ENCODE data around the gene ISG20L2. TPM values are rescaled to one million over a fixed set of nuclear protein-coding genes. Genes with fewer than 3 reads are reported as not detected.
"Not testable (repeated sequence)": the region's sequence is repeated elsewhere in the genome, so short reads cannot be mapped to it uniquely, and the experiment has no call there.

Gene ISG20L2
- total RNA-seq, 5 donors from 2014 or later (not counting 1 experiment from before 2014, with no cell fraction given), result 35.3 to 63.7 (median 44.3) TPM

- Mint-ChIP-seq H3K27ac (no peak overlapping the region), H3K36me3 (peaks cover 17% of the 10 kb centered on the region), H3K4me1 (peaks cover 33 to 38% (median 33%) of the 10 kb centered on the region in 3 donors), H3K9me3 (no peaks in the 10 kb centered on the region), H3K27me3 (no peaks in the 10 kb centered on the region), H3K4me3 (no peak overlapping the region)
- peak in 1 of 4 experiments; percentile 1 for ATAC-seq (replicated peaks in 1 of 4)
- peaks cover 5 to 13% of the 10 kb centered on the region in 2 donors for H3K36me3 ChIP-seq (ENCODE audit: control insufficient read depth in 2 of 2, extremely low read depth in 1 of 2, insufficient read depth in 1 of 2, low read length in 1 of 2)
- H3K27ac ChIP-seq (ENCODE audit: low read length), result peak overlapping the region; percentile 97
- 13% methylated on average over 9 of the region's 14 CpGs for whole genome bisulfite sequencing (ENCODE audit: insufficient coverage)
- H3K4me1 ChIP-seq (ENCODE audit: control insufficient read depth in 1 of 2, extremely low read depth in 1 of 2, insufficient read depth in 2 of 2, low read length in 2 of 2), result peaks cover 18 to 36% of the 10 kb centered on the region in 2 experiments
- ChIA-PET POLR2A (interaction anchor here in 1 of 2 donors (1.0 to 1.4 kb wide), 3 partner anchors 26 to 40 kb away, joined by 3 to 10 read pairs (median 7); partner anchors contain the start of genes ISG20L2, METTL25B and MRPL24), CTCF (interaction anchor here in 1 of 2 donors (1.4 to 2.3 kb wide), 4 partner anchors 14 to 40 kb away, joined by 7 to 16 read pairs (median 12); partner anchors contain the start of genes HDGF, ISG20L2, METTL25B and MRPL24)
- H3K9me3 ChIP-seq, result no peaks in the 10 kb centered on the region
- no peaks in the 10 kb centered on the region for H3K27me3 ChIP-seq (replicated peaks in 1 of 2; ENCODE audit: control insufficient read depth in 2 of 2, extremely low read depth in 1 of 2, insufficient read depth in 2 of 2, low read length in 1 of 2)
- DNase-seq, result peak in 1 of 35 experiments; percentile 11
- H3K4me3 ChIP-seq (ENCODE audit: control insufficient read depth in 1 of 2, extremely low read depth in 1 of 2, low read length in 1 of 2), result peak overlapping the region; percentile 71 to 93
Observed at GRCh38 chr1:156766298-156767100, 37.9 kb upstream of the ISG20L2 start.

- Histone ChIP-seq H3K27me3 (replicated peaks in 1 of 2; ENCODE audit: control insufficient read depth in 2 of 2, extremely low read depth in 1 of 2, insufficient read depth in 2 of 2, low read length in 1 of 2) (no peaks in the 10 kb centered on the region), H3K27ac (ENCODE audit: low read length) (no peak overlapping the region), H3K4me3 (ENCODE audit: control insufficient read depth in 1 of 2, extremely low read depth in 1 of 2, low read length in 1 of 2) (no peak overlapping the region), H3K4me1 (ENCODE audit: control insufficient read depth in 1 of 2, extremely low read depth in 1 of 2, insufficient read depth in 2 of 2, low read length in 2 of 2) (peaks cover 18 to 29% of the 10 kb centered on the region in 2 experiments), H3K9me3 (no peaks in the 10 kb centered on the region), H3K36me3 (ENCODE audit: control insufficient read depth in 2 of 2, extremely low read depth in 1 of 2, insufficient read depth in 1 of 2, low read length in 1 of 2) (peaks cover 5 to 7% of the 10 kb centered on the region in 2 donors)
- H3K4me3 Mint-ChIP-seq, result no peak overlapping the region
- no peak for ATAC-seq (replicated peaks in 1 of 4)
- peaks cover 25 to 30% (median 25%) of the 10 kb centered on the region in 3 donors for H3K4me1 Mint-ChIP-seq
- DNase-seq, result no peak
- ChIA-PET POLR2A (no interaction called here), CTCF (interaction anchor here in 1 of 2 donors (0.7 to 2.3 kb wide), 2 partner anchors 37 to 40 kb away, joined by 4 to 7 read pairs; partner anchors contain the start of genes ISG20L2 and METTL25B)
- no peaks in the 10 kb centered on the region for H3K9me3 Mint-ChIP-seq
- WGBS (ENCODE audit: insufficient coverage), result 95% methylated on average over 4 of the region's 5 CpGs
- H3K36me3 Mint-ChIP-seq, result peaks cover 10% of the 10 kb centered on the region
- H3K27me3 Mint-ChIP-seq, result no peaks in the 10 kb centered on the region
- H3K27ac Mint-ChIP-seq, result no peak overlapping the region
Observed at GRCh38 chr1:156765666-156766065, 37.1 kb upstream of the ISG20L2 start.

GRCh38 chr1:156765136-156765535 lies 36.6 kb upstream of the ISG20L2 start:
- H3K9me3 ChIP-seq; POLR2A ChIA-PET; H3K36me3 Mint-ChIP-seq; H3K27ac ChIP-seq (ENCODE audit: low read length); DNase-seq; H3K27ac Mint-ChIP-seq; H3K36me3 ChIP-seq (ENCODE audit: control insufficient read depth in 2 of 2, extremely low read depth in 1 of 2, insufficient read depth in 1 of 2, low read length in 1 of 2); H3K4me3 Mint-ChIP-seq; ATAC-seq (replicated peaks in 1 of 4); H3K27me3 Mint-ChIP-seq; H3K27me3 ChIP-seq (replicated peaks in 1 of 2; ENCODE audit: control insufficient read depth in 2 of 2, extremely low read depth in 1 of 2, insufficient read depth in 2 of 2, low read length in 1 of 2); H3K9me3 Mint-ChIP-seq; H3K4me3 ChIP-seq (ENCODE audit: control insufficient read depth in 1 of 2, extremely low read depth in 1 of 2, low read length in 1 of 2): not testable (repeated sequence)
- 96% methylated on average over 9 of the region's 15 CpGs for WGBS (ENCODE audit: insufficient coverage)
- CTCF ChIA-PET, result interaction anchor here in 1 of 2 donors (0.7 kb wide), 1 partner anchor 39 kb away, joined by 4 read pairs; no protein-coding TSS in a partner anchor
- peaks cover 17 to 25% of the 10 kb centered on the region in 2 experiments for H3K4me1 ChIP-seq (ENCODE audit: control insufficient read depth in 1 of 2, extremely low read depth in 1 of 2, insufficient read depth in 2 of 2, low read length in 2 of 2)
- peaks cover 20 to 25% (median 20%) of the 10 kb centered on the region in 3 donors for H3K4me1 Mint-ChIP-seq

- H3K27ac Mint-ChIP-seq, result no peak overlapping the region
- H3K27me3 Mint-ChIP-seq, result no peaks in the 10 kb centered on the region
- DNase-seq (no peak), ATAC-seq (replicated peaks in 1 of 4) (no peak)
- H3K36me3 ChIP-seq (ENCODE audit: control insufficient read depth in 2 of 2, extremely low read depth in 1 of 2, insufficient read depth in 1 of 2, low read length in 1 of 2), result no peaks in the 10 kb centered on the region
- ChIA-PET POLR2A (no interaction called here), CTCF (no interaction called here)
- H3K9me3 ChIP-seq, result no peaks in the 10 kb centered on the region
- no peak overlapping the region for H3K4me3 Mint-ChIP-seq
- H3K27me3 ChIP-seq (replicated peaks in 1 of 2; ENCODE audit: control insufficient read depth in 2 of 2, extremely low read depth in 1 of 2, insufficient read depth in 2 of 2, low read length in 1 of 2), result no peaks in the 10 kb centered on the region
- peaks cover 0 to 5% (median 3%) of the 10 kb centered on the region in 3 donors for H3K4me1 Mint-ChIP-seq
- no peak overlapping the region for H3K27ac ChIP-seq (ENCODE audit: low read length)
- no peaks in the 10 kb centered on the region for H3K9me3 Mint-ChIP-seq
- no peaks in the 10 kb centered on the region for H3K4me1 ChIP-seq (ENCODE audit: control insufficient read depth in 1 of 2, extremely low read depth in 1 of 2, insufficient read depth in 2 of 2, low read length in 2 of 2)
- no peaks in the 10 kb centered on the region for H3K36me3 Mint-ChIP-seq
- H3K4me3 ChIP-seq (ENCODE audit: control insufficient read depth in 1 of 2, extremely low read depth in 1 of 2, low read length in 1 of 2), result no peak overlapping the region
- 73% methylated on average over 2 of the region's 4 CpGs for WGBS (ENCODE audit: insufficient coverage)
Observed at GRCh38 chr1:156760796-156761104, 32.2 kb upstream of the ISG20L2 start.

- Mint-ChIP-seq H3K4me1 (peaks cover 0 to 8% (median 6%) of the 10 kb centered on the region in 3 donors), H3K27me3 (no peaks in the 10 kb centered on the region), H3K9me3 (no peaks in the 10 kb centered on the region), H3K36me3 (no peaks in the 10 kb centered on the region), H3K4me3 (no peak overlapping the region), H3K27ac (no peak overlapping the region)
- POLR2A ChIA-PET, result no interaction called here
- Histone ChIP-seq H3K9me3 (no peaks in the 10 kb centered on the region), H3K4me1 (ENCODE audit: control insufficient read depth in 1 of 2, extremely low read depth in 1 of 2, insufficient read depth in 2 of 2, low read length in 2 of 2) (no peaks in the 10 kb centered on the region), H3K4me3 (ENCODE audit: control insufficient read depth in 1 of 2, extremely low read depth in 1 of 2, low read length in 1 of 2) (no peak overlapping the region), H3K27ac (ENCODE audit: low read length) (no peak overlapping the region), H3K27me3 (replicated peaks in 1 of 2; ENCODE audit: control insufficient read depth in 2 of 2, extremely low read depth in 1 of 2, insufficient read depth in 2 of 2, low read length in 1 of 2) (no peaks in the 10 kb centered on the region), H3K36me3 (ENCODE audit: control insufficient read depth in 2 of 2, extremely low read depth in 1 of 2, insufficient read depth in 1 of 2, low read length in 1 of 2) (no peaks in the 10 kb centered on the region)
- CTCF ChIA-PET, result no interaction called here
- ATAC-seq (replicated peaks in 1 of 4) (no peak), DNase-seq (no peak)
- 78% methylated on average over 3 of the region's 6 CpGs for WGBS (ENCODE audit: insufficient coverage)
Observed at GRCh38 chr1:156760092-156760795, 31.7 kb upstream of the ISG20L2 start.

- H3K27ac ChIP-seq (ENCODE audit: low read length); H3K27ac Mint-ChIP-seq; H3K9me3 ChIP-seq; POLR2A ChIA-PET; H3K36me3 Mint-ChIP-seq; H3K4me1 ChIP-seq (ENCODE audit: control insufficient read depth in 1 of 2, extremely low read depth in 1 of 2, insufficient read depth in 2 of 2, low read length in 2 of 2); H3K36me3 ChIP-seq (ENCODE audit: control insufficient read depth in 2 of 2, extremely low read depth in 1 of 2, insufficient read depth in 1 of 2, low read length in 1 of 2); H3K4me3 ChIP-seq (ENCODE audit: control insufficient read depth in 1 of 2, extremely low read depth in 1 of 2, low read length in 1 of 2); ATAC-seq (replicated peaks in 1 of 4); H3K27me3 ChIP-seq (replicated peaks in 1 of 2; ENCODE audit: control insufficient read depth in 2 of 2, extremely low read depth in 1 of 2, insufficient read depth in 2 of 2, low read length in 1 of 2); H3K4me3 Mint-ChIP-seq; H3K27me3 Mint-ChIP-seq; H3K9me3 Mint-ChIP-seq; DNase-seq: not testable (repeated sequence)
- H3K4me1 Mint-ChIP-seq, result peaks cover 14 to 24% (median 15%) of the 10 kb centered on the region in 3 donors
- 84% methylated on average over 4 of the region's 10 CpGs for WGBS (ENCODE audit: insufficient coverage)
- CTCF ChIA-PET, result interaction anchor here in 1 of 2 donors (0.7 kb wide), 1 partner anchor 10 kb away, joined by 4 read pairs; the partner anchor contains the start of gene PRCC
Observed at GRCh38 chr1:156757572-156758253, 29.1 kb upstream of the ISG20L2 start.

Measured in T-cell (primary cell).